ENCODE measurements around the gene SZRD1.

SZRD1 gene

GRCh38 chr1:16376971-16377370 lies 9.9 kb downstream of the SZRD1 start:
- FAIRE-seq (no peak), DNase-seq (ENCODE audit: insufficient read length, low spot score) (no peak)
- no peak for TF ChIP-seq CTCF (IDR thresholded peaks at IDR 0.05; ENCODE audit: insufficient read depth, missing control alignments)

- DNase-seq (ENCODE audit: insufficient read length, low spot score) (no peak), FAIRE-seq (no peak)
- TF ChIP-seq CTCF (IDR thresholded peaks at IDR 0.05; ENCODE audit: insufficient read depth, missing control alignments), result no peak
Measured at GRCh38 chr1:16378443-16378842, 11.4 kb downstream of the SZRD1 start.

DNA sequence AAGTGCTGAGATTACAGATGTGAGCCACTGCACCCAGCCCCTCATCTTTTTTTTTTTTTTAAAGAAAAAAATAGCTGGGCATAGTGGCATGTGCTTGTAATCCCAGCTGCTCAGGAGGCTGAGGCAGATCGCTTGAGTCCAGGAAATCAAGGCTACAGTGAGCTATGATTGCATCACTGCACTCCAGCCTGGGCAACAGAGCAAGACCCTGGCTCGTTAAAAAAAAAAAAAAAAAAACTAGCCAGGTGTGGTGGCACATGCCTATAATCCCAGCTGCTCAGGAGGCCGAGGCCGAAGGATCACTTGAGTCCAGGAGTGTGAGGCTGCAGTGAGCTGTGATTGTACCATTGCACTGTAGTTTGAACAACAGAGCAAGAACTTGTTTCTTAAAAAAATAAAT lies 13.8 kb downstream of the SZRD1 start:
- TF ChIP-seq CTCF (IDR thresholded peaks at IDR 0.05; ENCODE audit: insufficient read depth, missing control alignments), result no peak
- FAIRE-seq, result no peak

DNA sequence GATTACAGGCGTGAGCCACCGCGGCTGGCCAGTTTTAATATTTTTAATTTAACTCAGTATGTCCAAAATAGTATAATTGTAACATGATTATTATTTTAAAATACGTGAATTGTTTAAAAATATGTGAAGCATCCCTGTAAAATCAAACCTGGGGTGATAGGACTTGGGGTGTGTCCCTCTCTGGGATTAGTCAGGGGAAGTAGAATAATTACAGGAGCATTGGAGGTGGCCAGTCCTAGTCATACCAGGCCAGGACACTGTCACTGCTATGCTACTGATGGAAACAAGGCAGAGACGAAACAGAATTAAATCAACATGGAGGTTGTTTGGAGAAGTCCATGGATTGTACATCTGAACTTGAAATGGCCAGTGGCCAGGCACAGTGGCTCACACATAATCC lies 16.8 kb downstream of the SZRD1 start:
- no peak for TF ChIP-seq CTCF (IDR thresholded peaks at IDR 0.05; ENCODE audit: insufficient read depth, missing control alignments)
- DNase-seq (ENCODE audit: insufficient read length, low spot score) (no peak), FAIRE-seq (no peak)

More for the DNA sequence above, 13.8 kb downstream of the SZRD1 start:
- DNase-seq (ENCODE audit: insufficient read length, low spot score), result no peak

DNA sequence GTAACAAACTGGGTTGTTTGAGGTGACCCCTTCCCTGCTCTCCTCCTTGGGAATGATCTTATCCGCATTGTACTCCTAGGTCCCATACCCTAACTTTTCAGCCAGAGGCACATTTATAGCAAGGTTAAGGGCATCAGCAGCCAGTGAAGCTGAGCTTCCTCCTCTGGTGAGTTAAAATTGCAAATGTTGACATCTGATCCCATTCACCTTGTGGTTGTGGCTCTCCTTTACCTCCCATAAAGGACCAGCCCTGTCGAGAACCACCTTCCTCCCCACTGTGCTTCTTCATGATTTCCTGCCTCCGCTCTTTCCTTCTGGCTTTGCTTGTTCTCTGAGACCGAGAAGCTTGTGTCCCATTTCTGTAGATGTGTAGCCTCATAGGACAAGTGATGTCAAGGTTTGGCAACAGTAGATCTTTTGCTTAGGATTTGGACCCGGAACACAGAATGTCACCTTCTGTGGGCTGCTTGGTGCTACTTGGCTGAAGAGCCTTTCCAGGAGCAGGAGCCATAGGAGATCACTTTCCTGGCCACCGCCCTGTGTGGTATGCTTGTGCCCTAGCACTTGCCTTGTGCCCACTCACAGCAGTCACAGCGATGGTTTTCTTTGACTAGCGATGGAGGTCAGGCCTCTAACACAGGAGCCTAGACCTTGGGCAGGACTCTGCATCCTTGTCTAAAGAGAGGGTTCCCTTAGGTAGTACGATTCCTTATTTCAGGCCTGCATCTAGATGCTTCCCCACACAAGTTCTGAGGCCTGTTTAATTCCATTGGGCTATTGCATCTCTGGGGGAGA lies 18.8 kb downstream of the SZRD1 start:
- no peak for TF ChIP-seq CTCF (IDR thresholded peaks at IDR 0.05; ENCODE audit: insufficient read depth, missing control alignments)
- FAIRE-seq (no peak), DNase-seq (ENCODE audit: insufficient read length, low spot score) (no peak)

DNA sequence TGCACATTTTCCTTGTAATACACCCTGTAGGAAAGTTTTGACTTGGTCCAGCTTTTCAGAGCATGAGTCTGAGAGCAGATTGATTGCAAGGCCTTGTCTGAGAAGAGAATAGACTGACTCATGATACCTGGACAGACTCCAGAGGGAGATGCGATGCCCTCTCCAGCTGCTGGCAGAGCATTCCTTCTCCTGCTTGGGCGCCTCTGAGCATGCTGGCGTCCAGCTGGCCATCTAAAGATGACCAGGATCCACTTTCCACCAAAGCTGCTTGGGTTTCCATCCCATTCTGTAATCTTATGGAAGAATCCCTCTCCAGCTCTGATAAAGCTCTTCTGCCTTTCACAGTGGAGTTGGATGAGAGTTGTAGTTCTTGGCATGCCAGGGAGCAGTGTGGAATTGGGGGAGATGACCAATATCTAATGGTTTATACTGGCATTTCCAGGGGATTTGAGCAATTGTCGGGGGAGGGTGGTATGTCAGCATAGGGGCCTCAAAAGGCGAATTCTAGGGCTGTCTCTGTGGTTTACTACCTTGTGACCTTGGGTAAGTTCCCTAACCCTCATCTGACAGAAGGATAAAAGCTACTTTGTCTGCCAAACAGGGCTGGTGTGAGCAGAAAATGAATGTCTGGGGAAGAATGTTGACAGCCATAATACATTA lies 19.5 kb downstream of the SZRD1 start:
- no peak for TF ChIP-seq CTCF (IDR thresholded peaks at IDR 0.05; ENCODE audit: insufficient read depth, missing control alignments)
- FAIRE-seq (no peak), DNase-seq (ENCODE audit: insufficient read length, low spot score) (no peak)

Measured in D721Med (cell line).